Measurements from ENCODE around the gene NMB.

The NMB gene

DNA sequence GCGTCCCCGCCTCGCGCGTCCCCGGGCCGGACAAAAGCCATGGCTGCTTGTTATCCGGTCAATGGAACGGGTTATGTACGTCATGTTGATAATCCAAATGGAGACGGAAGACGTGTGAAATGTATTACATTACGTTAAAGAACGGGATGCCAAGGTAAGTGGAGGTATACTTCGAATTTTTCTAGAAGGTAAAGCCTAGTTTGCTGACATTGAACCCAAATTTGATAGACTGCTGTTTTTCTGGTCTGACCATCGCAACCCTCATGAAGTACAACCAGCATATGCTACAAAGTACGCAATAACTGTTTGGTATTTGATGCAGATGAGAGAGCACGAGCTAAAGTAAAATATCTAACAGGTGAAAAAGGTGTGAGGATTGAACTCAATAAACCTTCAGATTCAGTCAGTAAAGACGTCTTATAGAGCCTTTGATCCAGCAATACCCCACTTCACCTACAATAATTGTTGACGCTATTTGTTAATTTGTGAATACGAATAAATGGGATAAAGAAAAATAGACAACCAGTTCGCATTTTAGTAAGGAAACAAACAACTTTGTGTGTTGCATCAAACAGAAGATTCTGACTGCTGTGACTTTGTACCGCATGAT is 23.7 kb downstream of the NMB start:
- H3K27ac ChIP-seq, result peak overlapping the region; percentile 92 to 94
- H3K9me3 ChIP-seq, result no peaks in the 10 kb centered on the region
- H3K36me3 ChIP-seq, result peaks cover 7 to 22% (median 12%) of the 10 kb centered on the region in 3 donors
- no peaks in the 10 kb centered on the region for H3K27me3 ChIP-seq
- peaks cover 0 to 37% (median 31%) of the 10 kb centered on the region in 4 donors for H3K4me1 ChIP-seq
- TF ChIP-seq, protein P1, sequence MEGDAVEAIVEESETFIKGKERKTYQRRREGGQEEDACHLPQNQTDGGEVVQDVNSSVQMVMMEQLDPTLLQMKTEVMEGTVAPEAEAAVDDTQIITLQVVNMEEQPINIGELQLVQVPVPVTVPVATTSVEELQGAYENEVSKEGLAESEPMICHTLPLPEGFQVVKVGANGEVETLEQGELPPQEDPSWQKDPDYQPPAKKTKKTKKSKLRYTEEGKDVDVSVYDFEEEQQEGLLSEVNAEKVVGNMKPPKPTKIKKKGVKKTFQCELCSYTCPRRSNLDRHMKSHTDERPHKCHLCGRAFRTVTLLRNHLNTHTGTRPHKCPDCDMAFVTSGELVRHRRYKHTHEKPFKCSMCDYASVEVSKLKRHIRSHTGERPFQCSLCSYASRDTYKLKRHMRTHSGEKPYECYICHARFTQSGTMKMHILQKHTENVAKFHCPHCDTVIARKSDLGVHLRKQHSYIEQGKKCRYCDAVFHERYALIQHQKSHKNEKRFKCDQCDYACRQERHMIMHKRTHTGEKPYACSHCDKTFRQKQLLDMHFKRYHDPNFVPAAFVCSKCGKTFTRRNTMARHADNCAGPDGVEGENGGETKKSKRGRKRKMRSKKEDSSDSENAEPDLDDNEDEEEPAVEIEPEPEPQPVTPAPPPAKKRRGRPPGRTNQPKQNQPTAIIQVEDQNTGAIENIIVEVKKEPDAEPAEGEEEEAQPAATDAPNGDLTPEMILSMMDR (IDR thresholded peaks at IDR 0.05), result no peak
- intact Hi-C loops (cut with DNase I; ENCODE audit: low total_unique reads), result no loop called here
- peak overlapping the region; percentile 67 to 75 for H3K4me3 ChIP-seq
- no peak for DNase-seq

DNA sequence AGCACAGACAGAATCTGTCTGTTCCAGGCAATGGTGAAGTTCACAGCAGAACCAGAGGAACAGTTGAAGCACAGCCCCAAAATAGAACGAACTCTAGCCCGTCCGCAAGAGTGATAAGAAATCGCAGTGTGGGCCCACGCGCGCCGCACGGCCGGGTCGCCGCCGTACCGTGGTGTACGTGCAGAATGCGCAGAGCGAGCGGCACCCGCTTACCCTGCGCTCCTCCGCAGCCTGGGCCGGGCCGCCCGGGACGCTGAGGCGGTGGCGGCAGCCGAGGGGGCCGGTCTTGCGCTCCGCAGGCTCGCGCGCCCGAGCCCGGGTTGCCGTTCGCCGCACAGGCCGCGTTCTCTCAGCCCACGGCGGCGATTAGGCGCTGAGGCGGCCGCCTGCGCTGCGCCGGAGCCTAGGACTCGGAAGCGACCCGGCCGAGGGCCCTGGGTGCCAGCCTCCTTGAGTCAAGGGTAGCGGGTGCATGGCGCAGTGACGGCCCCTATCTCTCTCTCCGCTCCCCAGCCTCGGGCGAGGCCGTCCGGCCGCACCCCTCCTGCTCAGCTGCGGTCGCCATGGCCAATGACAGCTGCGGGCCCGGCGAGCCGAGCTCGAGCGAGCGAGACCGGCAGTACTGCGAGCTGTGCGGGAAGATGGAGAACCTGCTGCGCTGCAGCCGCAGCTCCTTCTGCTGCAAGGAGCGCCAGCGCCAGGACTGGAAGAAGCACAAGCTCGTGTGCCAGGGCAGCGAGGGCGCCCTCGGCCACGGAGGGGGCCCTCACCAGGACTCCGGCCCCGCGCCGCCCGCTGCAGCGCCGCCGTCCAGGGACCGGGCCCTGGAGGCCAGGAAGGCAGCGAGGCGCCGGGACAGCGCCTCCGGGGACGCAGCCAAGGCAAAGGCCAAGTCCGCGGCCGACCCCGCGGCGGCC is 24.4 kb downstream of the NMB start:
- peaks cover 0 to 16% (median 8%) of the 10 kb centered on the region in 3 donors for H3K36me3 ChIP-seq
- intact Hi-C loops (cut with DNase I; ENCODE audit: low total_unique reads), result no loop called here
- TF ChIP-seq, protein P1 (IDR thresholded peaks at IDR 0.05), result peak in 1 of 2 experiments; percentile 14
- H3K27me3 ChIP-seq, result no peaks in the 10 kb centered on the region
- peak overlapping the region; percentile 67 to 75 for H3K4me3 ChIP-seq
- peak overlapping the region; percentile 92 to 94 for H3K27ac ChIP-seq
- no peaks in the 10 kb centered on the region for H3K9me3 ChIP-seq
- H3K4me1 ChIP-seq, result peaks cover 0 to 37% (median 31%) of the 10 kb centered on the region in 4 donors
- peak; percentile 69 to 86 for DNase-seq

DNA sequence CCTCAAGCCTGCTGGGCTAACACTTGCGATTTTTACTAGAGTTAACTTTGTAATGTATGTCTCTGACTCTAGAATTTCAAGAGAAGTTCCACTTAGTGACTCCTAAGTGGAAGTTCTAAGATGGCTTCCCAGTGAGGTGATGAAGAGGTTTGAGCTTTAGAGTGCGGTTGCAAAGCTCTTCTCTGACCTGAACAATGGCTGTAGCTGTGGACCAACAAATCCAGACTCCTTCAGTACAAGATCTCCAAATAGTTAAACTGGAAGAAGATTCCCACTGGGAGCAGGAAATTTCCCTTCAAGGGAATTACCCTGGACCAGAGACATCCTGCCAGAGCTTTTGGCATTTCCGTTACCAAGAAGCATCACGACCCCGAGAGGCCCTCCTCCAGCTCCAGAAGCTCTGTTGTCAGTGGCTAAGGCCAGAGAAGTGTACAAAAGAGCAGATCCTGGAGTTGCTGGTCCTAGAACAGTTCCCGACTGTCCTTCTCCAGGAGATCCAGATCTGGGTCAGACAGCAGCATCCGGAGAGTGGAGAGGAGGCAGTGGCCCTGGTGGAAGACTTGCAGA is 26.2 kb downstream of the NMB start:
- peak overlapping the region; percentile 92 to 94 for H3K27ac ChIP-seq
- no peaks in the 10 kb centered on the region for H3K27me3 ChIP-seq
- H3K9me3 ChIP-seq, result no peaks in the 10 kb centered on the region
- peak overlapping the region; percentile 67 to 75 for H3K4me3 ChIP-seq
- no peak for DNase-seq
- peaks cover 0 to 37% (median 31%) of the 10 kb centered on the region in 4 donors for H3K4me1 ChIP-seq
- H3K36me3 ChIP-seq, result peaks cover 0 to 5% (median 0%) of the 10 kb centered on the region in 3 donors
- TF ChIP-seq, protein P1 (IDR thresholded peaks at IDR 0.05), result no peak
- intact Hi-C loops (cut with DNase I; ENCODE audit: low total_unique reads), result no loop called here

DNA sequence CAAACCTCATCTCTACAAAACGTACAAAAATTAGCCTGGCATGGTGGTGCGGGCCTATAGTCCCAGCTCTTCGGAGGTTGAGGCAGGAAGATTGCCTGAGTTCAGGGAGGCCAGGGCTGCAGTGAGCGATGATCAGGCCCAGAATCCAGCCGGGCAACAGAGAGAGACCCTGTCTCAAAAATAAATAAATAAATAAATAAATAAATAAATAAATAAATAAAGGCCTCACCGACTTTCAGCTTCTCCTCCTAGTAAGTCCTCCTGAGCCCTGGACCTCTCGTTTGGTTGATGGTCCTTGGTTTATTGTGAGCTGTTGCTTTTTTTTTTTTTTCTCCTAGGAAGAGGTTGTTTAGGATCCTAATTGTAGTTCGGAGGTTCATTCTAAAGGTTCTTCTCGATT is 29.0 kb downstream of the NMB start:
- TF ChIP-seq, protein P1 (IDR thresholded peaks at IDR 0.05), result no peak
- no peaks in the 10 kb centered on the region for H3K27me3 ChIP-seq
- intact Hi-C loops (cut with DNase I; ENCODE audit: low total_unique reads), result no loop called here
- no peaks in the 10 kb centered on the region for H3K9me3 ChIP-seq
- H3K36me3 ChIP-seq, result peaks cover 0 to 21% (median 5%) of the 10 kb centered on the region in 3 donors
- DNase-seq, result no peak
- no peak overlapping the region for H3K27ac ChIP-seq
- H3K4me3 ChIP-seq, result no peak overlapping the region
- peaks cover 0 to 20% (median 17%) of the 10 kb centered on the region in 4 donors for H3K4me1 ChIP-seq

DNA sequence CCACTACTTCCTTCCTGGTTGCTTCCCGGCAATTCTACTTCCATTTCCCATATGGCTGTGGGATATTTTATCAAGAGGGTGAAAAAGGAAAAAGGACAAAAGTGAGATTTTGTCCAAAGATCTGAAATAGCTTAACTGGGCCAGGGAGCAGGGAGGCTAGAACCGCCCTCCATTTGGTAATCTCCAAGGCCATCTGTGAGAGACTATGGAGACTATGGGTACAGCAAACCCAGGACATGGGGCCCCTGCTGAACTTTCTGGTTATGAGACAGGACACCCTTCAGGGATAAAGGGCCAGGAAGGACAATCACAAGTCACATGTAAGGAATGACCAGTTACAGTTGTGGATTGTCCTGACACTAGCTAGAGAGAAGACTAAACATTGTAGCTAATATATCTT is 32.9 kb downstream of the NMB start:
- no peak overlapping the region for H3K27ac ChIP-seq
- TF ChIP-seq, protein P1 (IDR thresholded peaks at IDR 0.05), result no peak
- peaks cover 0 to 20% (median 18%) of the 10 kb centered on the region in 3 donors for H3K9me3 ChIP-seq
- H3K4me3 ChIP-seq, result no peak overlapping the region
- H3K4me1 ChIP-seq, result no peaks in the 10 kb centered on the region
- H3K27me3 ChIP-seq, result no peaks in the 10 kb centered on the region
- peaks cover 26 to 57% (median 40%) of the 10 kb centered on the region in 3 donors for H3K36me3 ChIP-seq
- intact Hi-C loops (cut with DNase I; ENCODE audit: low total_unique reads), result no loop called here
- no peak for DNase-seq
